22Rv1 (cell line): ENCODE results near the gene NUP98.

ENCODE experiments used
- H3K27ac ChIP-seq: fragments of 450-650 bp; 2 replicates; pipeline ENCODE4 v1.5.1; 2017
- ZFX ChIP-seq: fragments of 450-650 bp; IDR thresholded peaks from 2 replicates; pipeline ENCODE4 v1.6.1; 2017; ENCODE audit warnings: antibody characterized with exemption, borderline replicate concordance
- TF ChIP-seq, protein P1 (sequence below): fragments of 450-650 bp; IDR thresholded peaks from 2 replicates; pipeline ENCODE4 v1.5.1; 2017; ENCODE audit warnings: mild to moderate bottlenecking

NUP98 gene

GRCh38 chr11:3840004-3840869, 42.9 kb upstream of the NUP98 start:
- H3K27ac ChIP-seq, result peak overlapping the region; percentile 87
- TF ChIP-seq, protein P1, sequence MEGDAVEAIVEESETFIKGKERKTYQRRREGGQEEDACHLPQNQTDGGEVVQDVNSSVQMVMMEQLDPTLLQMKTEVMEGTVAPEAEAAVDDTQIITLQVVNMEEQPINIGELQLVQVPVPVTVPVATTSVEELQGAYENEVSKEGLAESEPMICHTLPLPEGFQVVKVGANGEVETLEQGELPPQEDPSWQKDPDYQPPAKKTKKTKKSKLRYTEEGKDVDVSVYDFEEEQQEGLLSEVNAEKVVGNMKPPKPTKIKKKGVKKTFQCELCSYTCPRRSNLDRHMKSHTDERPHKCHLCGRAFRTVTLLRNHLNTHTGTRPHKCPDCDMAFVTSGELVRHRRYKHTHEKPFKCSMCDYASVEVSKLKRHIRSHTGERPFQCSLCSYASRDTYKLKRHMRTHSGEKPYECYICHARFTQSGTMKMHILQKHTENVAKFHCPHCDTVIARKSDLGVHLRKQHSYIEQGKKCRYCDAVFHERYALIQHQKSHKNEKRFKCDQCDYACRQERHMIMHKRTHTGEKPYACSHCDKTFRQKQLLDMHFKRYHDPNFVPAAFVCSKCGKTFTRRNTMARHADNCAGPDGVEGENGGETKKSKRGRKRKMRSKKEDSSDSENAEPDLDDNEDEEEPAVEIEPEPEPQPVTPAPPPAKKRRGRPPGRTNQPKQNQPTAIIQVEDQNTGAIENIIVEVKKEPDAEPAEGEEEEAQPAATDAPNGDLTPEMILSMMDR, result no peak
- no peak for TF ChIP-seq ZFX

DNA sequence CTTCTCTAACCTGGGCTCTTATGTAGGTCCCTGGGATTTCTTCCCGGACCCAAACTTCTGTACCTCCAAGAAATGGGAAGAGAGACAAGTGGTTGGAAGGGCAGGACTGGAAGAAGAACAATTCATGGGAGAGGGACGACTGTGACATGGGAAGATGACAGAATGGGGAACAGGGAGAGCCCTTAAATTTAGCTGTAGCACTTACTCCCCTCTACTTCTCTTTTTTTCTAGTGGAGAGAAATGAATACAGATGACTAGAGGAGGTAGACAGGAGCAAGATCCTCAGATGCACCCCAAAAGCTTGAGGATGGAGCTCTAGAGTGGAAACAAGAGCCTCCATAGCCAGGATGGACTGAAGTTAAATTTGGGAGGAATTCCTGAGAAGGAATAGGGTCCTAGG, 41.1 kb upstream of the NUP98 start:
- TF ChIP-seq, protein P1, result no peak
- TF ChIP-seq ZFX, result no peak
- H3K27ac ChIP-seq, result no peak overlapping the region

- H3K27ac ChIP-seq, result no peak overlapping the region
These were observed 40.4 kb upstream of the NUP98 start for GRCh38 chr11:3837793-3838192.

GRCh38 chr11:3836903-3837302, 39.5 kb upstream of the NUP98 start:
- H3K27ac ChIP-seq, result no peak overlapping the region
- TF ChIP-seq, protein P1, result no peak
- TF ChIP-seq ZFX, result no peak

More at GRCh38 chr11:3837793-3838192, 40.4 kb upstream of the NUP98 start:
- no peak for TF ChIP-seq ZFX
- TF ChIP-seq, protein P1, result no peak

- no peak overlapping the region for H3K27ac ChIP-seq
- no peak for TF ChIP-seq ZFX
- TF ChIP-seq, protein P1, result no peak
These were observed 38.4 kb upstream of the NUP98 start for GRCh38 chr11:3835751-3836150.

GRCh38 chr11:3834664-3835461, 37.5 kb upstream of the NUP98 start:
- no peak overlapping the region for H3K27ac ChIP-seq
- TF ChIP-seq, protein P1, result no peak
- TF ChIP-seq ZFX, result no peak

GRCh38 chr11:3834349-3834663, 37.0 kb upstream of the NUP98 start:
- TF ChIP-seq, protein P1, result no peak
- no peak for TF ChIP-seq ZFX
- no peak overlapping the region for H3K27ac ChIP-seq
